ENCODE data around the gene TP53I13.

GRCh38 chr17:29615492-29616299 is 47.2 kb downstream of the TP53I13 start:
- no peak for TF ChIP-seq CTCF (conservative IDR thresholded peaks at IDR 0.05; ENCODE audit: low read length)
- TF ChIP-seq EZH2phosphoT487 (IDR thresholded peaks at IDR 0.05; ENCODE audit: borderline replicate concordance, low read depth, low read length) = no peak
